Keratinocyte (primary cell): ENCODE measurements around the gene PSMB11. TPM values are rescaled to one million over a fixed set of nuclear protein-coding genes. Genes with fewer than 3 reads are reported as not detected.

Experiments
- DNase-seq: peaks from one replicate; pipeline ENCODE4 v3.0.0-alpha.2; 2011; ENCODE audit warnings: low read depth, missing footprints, low spot score
- FAIRE-seq: peaks from 2 replicates; lab custom pipeline; 2011; peaks lifted over from hg19 to GRCh38; lab: Jason Lieb, UNC
- H2AFZ ChIP-seq: 2 replicates; pipeline ENCODE4 v1.6.0; 2012; ENCODE audit warnings: low read length, control low read depth, inconsistent platforms; ENCODE audit not compliant: control insufficient read depth
- H3K27ac ChIP-seq: 2 replicates; pipeline ENCODE4 v1.5.1; 2011; ENCODE audit warnings: low read length; ENCODE audit not compliant: control insufficient read depth, insufficient read depth
- H3K27me3 ChIP-seq: 3 replicates; pipeline ENCODE4 v1.6.0; 2011; ENCODE audit warnings: low read length; ENCODE audit not compliant: control insufficient read depth, insufficient read depth; ENCODE audit errors: extremely low read depth
- H3K36me3 ChIP-seq, 2 experiments: 2 replicates in 1 of 2; 3 replicates in 1 of 2; pipeline ENCODE4 v1.5.1; 2011; ENCODE audit warnings: low read length in 2 of 2, mild to moderate bottlenecking in 1 of 2; ENCODE audit not compliant: control insufficient read depth in 2 of 2, insufficient read depth in 2 of 2; ENCODE audit errors: extremely low read depth in 1 of 2
- H3K4me1 ChIP-seq: 3 replicates; pipeline ENCODE4 v1.5.1; 2011; ENCODE audit warnings: low read length; ENCODE audit not compliant: control insufficient read depth, insufficient read depth; ENCODE audit errors: extremely low read depth
- H3K4me2 ChIP-seq: 3 replicates; pipeline ENCODE4 v1.6.0; 2011; ENCODE audit warnings: low read depth, low read length; ENCODE audit not compliant: control insufficient read depth, insufficient read depth; ENCODE audit errors: extremely low read depth
- H3K4me3 ChIP-seq, 3 experiments: fragments of 200-600 bp in 1 of 3; sonication (generic) in 1 of 3; 2 replicates in 2 of 3; 3 replicates in 1 of 3; pipeline ENCODE4 v1.5.1; 2011 to 2016; ENCODE audit warnings: low read length in 3 of 3, mild to moderate bottlenecking in 3 of 3, control low read depth in 2 of 3, inconsistent platforms in 1 of 3, low read depth in 1 of 3, mixed read lengths in 1 of 3, mixed run types in 1 of 3, moderate library complexity in 1 of 3; ENCODE audit not compliant: control insufficient read depth in 2 of 3, insufficient read depth in 2 of 3; ENCODE audit errors: extremely low read depth in 1 of 3
- H3K79me2 ChIP-seq: 2 replicates; pipeline ENCODE4 v1.6.0; 2012; ENCODE audit warnings: low read length; ENCODE audit not compliant: control insufficient read depth, insufficient read depth
- H3K9ac ChIP-seq: 3 replicates; pipeline ENCODE4 v1.6.0; 2011; ENCODE audit warnings: low read length; ENCODE audit not compliant: control insufficient read depth, insufficient read depth; ENCODE audit errors: extremely low read depth
- H3K9me1 ChIP-seq: 3 replicates; pipeline ENCODE4 v1.6.0; 2011; ENCODE audit warnings: low read length; ENCODE audit not compliant: control insufficient read depth, insufficient read depth; ENCODE audit errors: extremely low read depth
- H3K9me3 ChIP-seq: 2 replicates; pipeline ENCODE4 v1.5.1; 2012; ENCODE audit warnings: low read depth, low read length; ENCODE audit not compliant: control insufficient read depth
- H4K20me1 ChIP-seq: 3 replicates; pipeline ENCODE4 v1.6.0; 2011; ENCODE audit warnings: low read length; ENCODE audit not compliant: control insufficient read depth, insufficient read depth; ENCODE audit errors: extremely low read depth
- CTCF ChIP-seq, 3 experiments: IDR thresholded peaks in 1 of 3; conservative IDR thresholded peaks in 1 of 3; optimal IDR thresholded peaks in 1 of 3; 2 replicates in 2 of 3; 3 replicates in 1 of 3; pipeline versions ENCODE3 to v1.5.1; 2011; ENCODE audit warnings: low read length in 3 of 3, mild to moderate bottlenecking in 3 of 3, moderate library complexity in 2 of 3, control low read depth in 1 of 3, inconsistent platforms in 1 of 3; ENCODE audit not compliant: insufficient read depth in 2 of 3; ENCODE audit errors: extremely low read depth in 1 of 3
- EZH2 ChIP-seq: IDR thresholded peaks from one replicate; pipeline ENCODE4 v1.6.1; 2012; ENCODE audit warnings: inconsistent platforms, mild to moderate bottlenecking, low read length, moderate library complexity
- dilution Hi-C: fragments of 300-500 bp; cut with MboI; formaldehyde crosslinking; loops from one replicate; pipeline ENCODE4 v1.7.0; 2020; ENCODE audit warnings: low sequenced_read_pairs; ENCODE audit not compliant: extremely low pct_ligation_motif_present
- polyA plus RNA-seq, 5 experiments: library from polyadenylated mRNA; depleted of rRNA in 3 of 5; stranded (reverse) in 3 of 5; stranded (forward) in 1 of 5; unstranded in 1 of 5; fragments of >200 nt; gene quantifications; 1 replicate in 1 of 5; 2 replicates in 3 of 5; 3 replicates in 1 of 5; pipeline versions ENCODE4 v1.2.1 to v1.2.3, GENCODE V29; 2011 to 2012; ENCODE audit warnings: missing spikeins in 2 of 5, low read depth in 1 of 5, low replicate concordance in 1 of 5

PSMB11 gene
- polyA plus RNA-seq, 1 donor (not counting 4 experiments of a cell fraction or from before 2014, with no cell fraction given) = not detected

DNA sequence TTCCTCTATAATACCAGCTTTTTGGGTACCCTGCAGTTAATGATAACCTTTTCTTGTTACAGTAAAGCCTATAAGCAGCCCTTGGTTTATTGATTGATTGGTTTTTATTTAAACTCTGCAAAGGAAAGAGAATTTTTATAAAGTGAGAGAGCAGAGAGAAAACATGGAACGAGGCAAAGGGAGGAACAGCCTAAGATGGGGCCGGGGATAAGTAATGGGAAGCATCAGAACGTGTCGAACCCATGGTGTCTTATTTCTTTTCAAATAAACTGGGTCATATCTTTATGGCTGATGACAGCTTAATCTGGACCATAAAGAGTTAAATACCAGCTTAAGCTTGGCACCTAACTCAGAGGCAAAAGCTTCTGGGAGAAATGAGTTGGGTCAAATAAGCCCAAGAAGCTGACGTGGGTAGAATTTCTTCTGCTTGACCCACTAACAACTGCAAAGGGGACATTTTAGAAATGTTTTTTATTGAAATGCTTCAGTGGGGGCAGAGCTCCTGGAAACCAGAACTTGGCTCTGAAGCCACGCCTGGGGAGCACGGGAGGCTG lies 20.0 kb upstream of the PSMB11 start:
- Histone ChIP-seq H3K79me2 (no peaks in the 10 kb centered on the region), H3K4me2 (no peak overlapping the region), H3K9me1 (no peaks in the 10 kb centered on the region), H3K9ac (no peak overlapping the region), H3K4me1 (no peaks in the 10 kb centered on the region), H2AFZ (no peak overlapping the region), H4K20me1 (no peaks in the 10 kb centered on the region), H3K27me3 (no peaks in the 10 kb centered on the region), H3K27ac (no peak overlapping the region), H3K4me3 (no peak overlapping the region), H3K9me3 (no peaks in the 10 kb centered on the region), H3K36me3 (peaks cover 8% of the 10 kb centered on the region in 2 experiments)
- FAIRE-seq (no peak), DNase-seq (no peak)
- dilution Hi-C loops = no loop called here
- TF ChIP-seq CTCF (optimal IDR thresholded peaks at IDR 0.05 in 1 of 3, IDR thresholded peaks at IDR 0.05 in 1 of 3, conservative IDR thresholded peaks at IDR 0.05 in 1 of 3; ENCODE audit: extremely low read depth in 1 of 3, insufficient read depth in 2 of 3, low read length in 3 of 3) = no peak

GRCh38 chr14:23023022-23023794 lies 18.8 kb upstream of the PSMB11 start:
- dilution Hi-C loops = no loop called here
- Histone ChIP-seq H2AFZ (no peak overlapping the region), H3K27ac (no peak overlapping the region), H3K27me3 (no peaks in the 10 kb centered on the region), H3K36me3 (peaks cover 8% of the 10 kb centered on the region in 2 experiments), H3K4me1 (no peaks in the 10 kb centered on the region), H3K9me1 (no peaks in the 10 kb centered on the region), H4K20me1 (no peaks in the 10 kb centered on the region), H3K4me2 (no peak overlapping the region), H3K9ac (no peak overlapping the region), H3K79me2 (no peaks in the 10 kb centered on the region), H3K9me3 (no peaks in the 10 kb centered on the region), H3K4me3 (no peak overlapping the region)
- TF ChIP-seq EZH2 (no peak), CTCF (optimal IDR thresholded peaks at IDR 0.05 in 1 of 3, IDR thresholded peaks at IDR 0.05 in 1 of 3, conservative IDR thresholded peaks at IDR 0.05 in 1 of 3; ENCODE audit: extremely low read depth in 1 of 3, insufficient read depth in 2 of 3, low read length in 3 of 3) (no peak)
- DNase-seq = no peak
- FAIRE-seq = no peak
